Heart left ventricle (tissue), 13 donors: ENCODE measurements around the gene SLC16A5.

Source experiments
- POLR2A ChIP-seq, 2 donors: fragments of 450-650 bp; IDR thresholded peaks; one replicate each; pipeline ENCODE4 v1.6.1; 2017; ENCODE audit warnings: antibody characterized with exemption in 2 of 2, mild to moderate bottlenecking in 2 of 2, moderate library complexity in 2 of 2
- TF ChIP-seq, protein P1 (sequence below), 12 donors: fragments of 200-600 bp; sonication (generic) in 4 of 12; IDR thresholded peaks; one replicate each; pipeline versions ENCODE4 v1.5.0 to v1.8.0; 2018 to 2022; ENCODE audit warnings: antibody characterized with exemption in 12 of 12, mild to moderate bottlenecking in 5 of 12
- donor health status: ischemic (EF 13 %, LVEDD 7.1; RV severe dilation, severe dysfunction).
- donor health status: DM: no; HTN: yes; CAD: no.
- donor health status: DM: no; HTN: no; CAD: no.
- donor health status: ischemic (EF 25% LVEDD 6.9; RV normal size, moderate dysfunction).
- donor health status: ischemic (EF 25% LVEDD 5.7; RV mildly dilated, moderate dysfunction).
- donor health status: ischemic (EF 35%, LVEDD 5.7; RV mildly dilated, moderate dysfunction).
- donor health status: nonischemic (EF 11% LVEDD 7.7; RV severe dilation, severe dysfunction).
- donor health status: DM: yes; HTN: yes; CAD: no.
- donor health status: PGD.
- donor health status: ischemic (EF 29% LVEDD 5.4; RV normal size, mild dysfunction).
- donor health status: nonischemic (EF 23%, LVEDD 6.1; RV moderate dilation, normal function).

DNA sequence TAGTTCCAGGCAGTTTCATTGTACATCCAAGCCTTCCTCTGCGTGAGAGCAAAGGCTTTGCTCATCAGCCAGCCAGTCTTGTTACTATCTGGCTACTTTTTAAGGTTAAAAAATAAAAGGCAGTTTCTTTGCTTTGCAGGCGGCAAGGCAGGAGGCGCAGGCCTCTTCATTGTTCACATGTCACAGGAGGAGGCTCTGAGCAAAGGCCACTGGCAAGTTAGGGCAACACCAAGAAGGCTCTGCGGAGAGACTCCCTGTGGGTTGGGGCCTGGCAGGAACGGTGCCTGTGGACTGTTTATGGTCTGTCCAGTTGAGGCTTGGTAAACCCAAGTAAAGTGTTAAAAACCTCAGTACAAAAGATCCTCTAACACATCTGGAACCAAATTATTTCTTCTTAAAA, 47.7 kb downstream of the SLC16A5 start:
- TF ChIP-seq, protein P1, sequence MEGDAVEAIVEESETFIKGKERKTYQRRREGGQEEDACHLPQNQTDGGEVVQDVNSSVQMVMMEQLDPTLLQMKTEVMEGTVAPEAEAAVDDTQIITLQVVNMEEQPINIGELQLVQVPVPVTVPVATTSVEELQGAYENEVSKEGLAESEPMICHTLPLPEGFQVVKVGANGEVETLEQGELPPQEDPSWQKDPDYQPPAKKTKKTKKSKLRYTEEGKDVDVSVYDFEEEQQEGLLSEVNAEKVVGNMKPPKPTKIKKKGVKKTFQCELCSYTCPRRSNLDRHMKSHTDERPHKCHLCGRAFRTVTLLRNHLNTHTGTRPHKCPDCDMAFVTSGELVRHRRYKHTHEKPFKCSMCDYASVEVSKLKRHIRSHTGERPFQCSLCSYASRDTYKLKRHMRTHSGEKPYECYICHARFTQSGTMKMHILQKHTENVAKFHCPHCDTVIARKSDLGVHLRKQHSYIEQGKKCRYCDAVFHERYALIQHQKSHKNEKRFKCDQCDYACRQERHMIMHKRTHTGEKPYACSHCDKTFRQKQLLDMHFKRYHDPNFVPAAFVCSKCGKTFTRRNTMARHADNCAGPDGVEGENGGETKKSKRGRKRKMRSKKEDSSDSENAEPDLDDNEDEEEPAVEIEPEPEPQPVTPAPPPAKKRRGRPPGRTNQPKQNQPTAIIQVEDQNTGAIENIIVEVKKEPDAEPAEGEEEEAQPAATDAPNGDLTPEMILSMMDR (IDR thresholded peaks at IDR 0.05) = no peak
- TF ChIP-seq POLR2A (IDR thresholded peaks at IDR 0.05) = no peak
